SU-DHL-6 (cell line): ENCODE results near the gene PLXNB1.

Source experiments
- H2AFZ ChIP-seq: fragments of 200-600 bp; sonication (generic); 2 replicates; pipeline ENCODE4 v1.6.1; 2014; ENCODE audit warnings: low read depth, mild to moderate bottlenecking, moderate library complexity, mixed read lengths, antibody characterized with exemption, low read length; ENCODE audit not compliant: severe bottlenecking
- H3F3A ChIP-seq: fragments of 200-600 bp; shearing (Covaris generic); 2 replicates; pipeline ENCODE4 v1.6.0; 2016; ENCODE audit warnings: antibody characterized with exemption, mild to moderate bottlenecking; ENCODE audit not compliant: insufficient read depth
- H3K27ac ChIP-seq: fragments of 200-600 bp; sonication (generic); 2 replicates; pipeline ENCODE4 v1.5.1; 2016; ENCODE audit warnings: low read depth, mild to moderate bottlenecking, low read length, moderate library complexity, mixed read lengths
- H3K27me3 ChIP-seq: fragments of 200-600 bp; sonication (generic), shearing (Covaris generic); 2 replicates; pipeline ENCODE4 v1.6.0; 2014; ENCODE audit warnings: mild to moderate bottlenecking, low read length
- H3K36me3 ChIP-seq: fragments of 200-600 bp; sonication (generic); 2 replicates; pipeline ENCODE4 v1.6.1; 2014; ENCODE audit warnings: mild to moderate bottlenecking, low read length, mixed read lengths
- H3K4me2 ChIP-seq: fragments of 300-600, 200-600 bp; shearing (Covaris generic), sonication (generic); 2 replicates; pipeline ENCODE4 v1.6.0; 2014; ENCODE audit warnings: low read length, low read depth, mild to moderate bottlenecking; ENCODE audit not compliant: poor library complexity, severe bottlenecking
- H3K4me3 ChIP-seq: fragments of 200-600 bp; sonication (generic); 2 replicates; pipeline ENCODE4 v1.5.1; 2014; ENCODE audit warnings: antibody characterized with exemption, low read length, mild to moderate bottlenecking, mixed read lengths; ENCODE audit not compliant: insufficient read depth, poor library complexity, severe bottlenecking
- H3K79me2 ChIP-seq: fragments of 200-600 bp; sonication (generic); 2 replicates; pipeline ENCODE4 v1.6.1; 2014; ENCODE audit warnings: mild to moderate bottlenecking, low read length, moderate library complexity; ENCODE audit not compliant: insufficient read depth
- H3K9ac ChIP-seq: fragments of 200-600 bp; sonication (generic); 2 replicates; pipeline ENCODE4 v1.7.0; 2014; ENCODE audit warnings: mild to moderate bottlenecking, low read length
- H3K9me2 ChIP-seq: fragments of 200-600 bp; sonication (generic); replicated peaks from 2 replicates; pipeline ENCODE4 v1.6.1; 2014; ENCODE audit warnings: low read length; ENCODE audit not compliant: insufficient read depth
- H3K9me3 ChIP-seq: fragments of 200-600 bp; sonication (generic); 2 replicates; pipeline ENCODE4 v1.6.1; 2014; ENCODE audit warnings: low read length, mixed read lengths; ENCODE audit not compliant: insufficient read depth
- H4K20me1 ChIP-seq: fragments of 200-600 bp; sonication (generic); 2 replicates; pipeline ENCODE4 v1.6.1; 2014; ENCODE audit warnings: low read depth, mild to moderate bottlenecking, antibody characterized with exemption, low read length, moderate library complexity, mixed read lengths
- EZH2phosphoT487 ChIP-seq: fragments of 200-600 bp; sonication (generic), shearing (Covaris generic); conservative IDR thresholded peaks from 2 replicates; pipeline ENCODE4 v1.6.1; 2018; ENCODE audit warnings: mild to moderate bottlenecking, antibody characterized with exemption, low read length, moderate library complexity, mixed read lengths
- TF ChIP-seq, protein P1 (sequence below): fragments of 200-600 bp; sonication (generic); IDR thresholded peaks from one replicate; pipeline ENCODE4 v1.5.1; 2017; ENCODE audit warnings: antibody characterized with exemption, mild to moderate bottlenecking, low read length, moderate library complexity; ENCODE audit not compliant: insufficient read depth, poor library complexity, severe bottlenecking

The PLXNB1 gene

DNA sequence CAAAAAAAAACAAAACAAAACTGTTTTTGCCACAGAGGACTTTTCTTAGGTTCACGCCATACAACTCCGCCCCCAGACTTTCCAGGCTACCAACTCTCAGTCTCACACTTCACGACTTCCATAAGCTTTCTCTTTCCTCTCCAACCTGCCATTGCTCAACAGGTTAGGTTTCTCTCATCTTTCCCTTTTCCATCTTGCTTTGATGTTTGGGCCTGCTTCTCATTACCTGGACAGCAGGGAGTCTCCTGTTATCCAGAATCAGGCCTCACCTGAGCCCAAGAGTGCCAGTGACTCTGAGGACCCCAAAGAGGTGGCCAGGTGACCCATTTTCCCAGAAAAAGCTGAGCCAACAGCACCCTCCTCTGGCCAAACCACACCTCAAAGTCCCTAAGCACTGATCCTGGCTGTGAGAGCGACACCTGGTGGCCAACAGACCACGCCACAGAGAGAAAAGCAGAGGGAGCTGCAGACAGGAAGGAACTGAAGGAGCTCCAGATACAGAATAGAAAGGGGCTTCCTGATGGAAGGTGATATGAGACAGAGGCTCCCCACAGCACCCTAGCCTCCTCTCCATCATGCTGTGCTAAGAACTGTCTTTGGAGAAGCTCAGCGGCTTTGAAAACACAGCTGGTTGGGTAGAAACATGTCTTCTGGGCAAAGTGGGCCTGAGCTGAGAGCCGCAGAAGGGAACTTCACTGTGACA, 6.0 kb upstream of the PLXNB1 start:
- Histone ChIP-seq H3K9me3 (no peaks in the 10 kb centered on the region), H3F3A (peaks cover 15% of the 10 kb centered on the region), H3K27ac (peak overlapping the region; percentile 6; the same call in 1 of the 2 replicates), H3K9ac (no peak overlapping the region), H3K27me3 (no peaks in the 10 kb centered on the region), H3K9me2 (no peaks in the 10 kb centered on the region), H3K4me3 (no peak overlapping the region), H3K36me3 (no peaks in the 10 kb centered on the region), H3K79me2 (peaks cover 14% of the 10 kb centered on the region), H2AFZ (no peak overlapping the region), H4K20me1 (no peaks in the 10 kb centered on the region), H3K4me2 (peak overlapping the region; percentile 11)
- no peak for TF ChIP-seq EZH2phosphoT487
- TF ChIP-seq, protein P1, sequence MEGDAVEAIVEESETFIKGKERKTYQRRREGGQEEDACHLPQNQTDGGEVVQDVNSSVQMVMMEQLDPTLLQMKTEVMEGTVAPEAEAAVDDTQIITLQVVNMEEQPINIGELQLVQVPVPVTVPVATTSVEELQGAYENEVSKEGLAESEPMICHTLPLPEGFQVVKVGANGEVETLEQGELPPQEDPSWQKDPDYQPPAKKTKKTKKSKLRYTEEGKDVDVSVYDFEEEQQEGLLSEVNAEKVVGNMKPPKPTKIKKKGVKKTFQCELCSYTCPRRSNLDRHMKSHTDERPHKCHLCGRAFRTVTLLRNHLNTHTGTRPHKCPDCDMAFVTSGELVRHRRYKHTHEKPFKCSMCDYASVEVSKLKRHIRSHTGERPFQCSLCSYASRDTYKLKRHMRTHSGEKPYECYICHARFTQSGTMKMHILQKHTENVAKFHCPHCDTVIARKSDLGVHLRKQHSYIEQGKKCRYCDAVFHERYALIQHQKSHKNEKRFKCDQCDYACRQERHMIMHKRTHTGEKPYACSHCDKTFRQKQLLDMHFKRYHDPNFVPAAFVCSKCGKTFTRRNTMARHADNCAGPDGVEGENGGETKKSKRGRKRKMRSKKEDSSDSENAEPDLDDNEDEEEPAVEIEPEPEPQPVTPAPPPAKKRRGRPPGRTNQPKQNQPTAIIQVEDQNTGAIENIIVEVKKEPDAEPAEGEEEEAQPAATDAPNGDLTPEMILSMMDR: peak; percentile 100

GRCh38 chr3:48435223-48435595, 5.3 kb upstream of the PLXNB1 start:
- Histone ChIP-seq H3K9ac (no peak overlapping the region), H3K9me3 (no peaks in the 10 kb centered on the region), H3K9me2 (no peaks in the 10 kb centered on the region), H3K27me3 (no peaks in the 10 kb centered on the region), H3K27ac (no peak overlapping the region), H3K4me2 (no peak overlapping the region), H3K4me3 (no peak overlapping the region), H2AFZ (no peak overlapping the region), H4K20me1 (no peaks in the 10 kb centered on the region), H3K36me3 (no peaks in the 10 kb centered on the region), H3F3A (peaks cover 15% of the 10 kb centered on the region), H3K79me2 (peaks cover 7% of the 10 kb centered on the region)
- TF ChIP-seq, protein P1: no peak
- TF ChIP-seq EZH2phosphoT487: no peak

DNA sequence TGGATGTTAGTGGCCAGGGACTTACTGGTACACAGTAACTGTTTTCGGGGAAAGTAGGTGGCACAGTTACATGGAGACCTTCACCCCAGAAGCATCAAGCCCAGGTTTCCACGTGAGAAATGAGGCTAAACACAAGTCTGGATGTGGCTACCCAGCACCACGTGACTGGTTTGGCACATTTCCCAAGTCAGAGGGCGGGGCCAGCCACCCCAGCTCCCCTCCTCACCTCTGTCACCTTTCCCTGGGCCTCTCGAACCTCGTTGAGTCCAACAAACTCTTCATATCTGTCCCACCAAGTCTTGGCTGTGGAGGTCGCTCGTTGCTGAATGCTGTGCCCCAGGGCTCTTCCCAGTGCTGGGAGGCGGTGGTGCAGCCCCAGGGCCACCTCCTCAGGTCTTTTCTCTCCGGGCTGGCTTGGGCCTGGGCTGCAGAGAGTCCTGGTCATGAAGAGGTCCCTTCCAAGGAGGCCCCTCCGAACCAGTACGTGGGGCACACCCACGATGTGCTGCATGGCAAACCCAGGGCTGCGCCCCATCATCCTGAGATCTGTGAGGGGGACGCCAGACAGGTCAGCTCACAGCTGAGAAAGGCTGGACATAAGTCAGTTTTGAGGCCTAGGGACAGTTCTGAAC, 4.8 kb upstream of the PLXNB1 start:
- Histone ChIP-seq H3K36me3 (no peaks in the 10 kb centered on the region), H3K27me3 (no peaks in the 10 kb centered on the region), H3K9ac (no peak overlapping the region), H3F3A (peaks cover 15% of the 10 kb centered on the region), H3K9me2 (no peaks in the 10 kb centered on the region), H4K20me1 (no peaks in the 10 kb centered on the region), H3K27ac (no peak overlapping the region), H3K79me2 (peaks cover 4% of the 10 kb centered on the region; the same call in 1 of the 2 replicates), H3K4me3 (no peak overlapping the region), H2AFZ (no peak overlapping the region), H3K9me3 (no peaks in the 10 kb centered on the region), H3K4me2 (no peak overlapping the region)
- TF ChIP-seq, protein P1: no peak
- no peak for TF ChIP-seq EZH2phosphoT487
